Hepatic stellate cell (primary cell): ENCODE results near the gene MYH10.

Experiments used
- DNase-seq: peaks from one replicate; pipeline ENCODE4 v3.0.0; 2011; ENCODE audit warnings: low spot score

MYH10 gene

DNA sequence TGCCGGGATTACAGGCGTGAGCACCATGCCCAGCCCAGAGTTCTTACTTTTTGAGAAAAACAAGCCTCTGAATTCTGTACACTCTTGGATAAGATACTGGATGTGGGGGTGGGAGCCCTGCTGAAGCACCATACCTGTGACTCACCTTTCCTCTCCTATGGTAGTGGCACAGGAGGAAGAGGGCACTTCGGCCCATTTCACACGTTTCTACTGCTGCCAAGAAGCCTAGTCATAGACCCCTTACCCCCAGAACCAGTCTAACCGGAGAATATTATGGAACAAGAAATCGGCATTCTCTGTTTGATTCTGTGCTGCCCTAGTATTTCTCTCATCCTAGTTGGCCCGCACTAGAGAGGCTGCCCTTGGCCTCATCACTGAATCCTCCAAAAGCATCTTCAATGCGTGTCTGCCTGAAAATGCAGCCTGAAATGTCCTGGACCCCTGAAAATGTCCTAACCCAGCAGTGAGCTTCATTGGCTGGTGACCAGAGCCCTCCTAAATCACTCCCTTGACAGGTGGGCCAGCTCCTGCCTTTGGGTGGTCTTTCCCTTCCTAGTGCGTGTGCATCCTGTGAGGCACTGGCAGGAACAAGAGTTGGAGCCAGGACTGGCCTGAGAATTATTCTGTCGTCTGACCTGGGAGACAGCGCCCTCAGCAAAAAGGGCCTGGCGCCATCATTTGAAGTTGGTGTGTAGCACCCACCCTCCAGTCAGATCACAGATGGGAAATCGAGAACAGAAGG is 156.9 kb downstream of the MYH10 start:
- no peak for DNase-seq

DNA sequence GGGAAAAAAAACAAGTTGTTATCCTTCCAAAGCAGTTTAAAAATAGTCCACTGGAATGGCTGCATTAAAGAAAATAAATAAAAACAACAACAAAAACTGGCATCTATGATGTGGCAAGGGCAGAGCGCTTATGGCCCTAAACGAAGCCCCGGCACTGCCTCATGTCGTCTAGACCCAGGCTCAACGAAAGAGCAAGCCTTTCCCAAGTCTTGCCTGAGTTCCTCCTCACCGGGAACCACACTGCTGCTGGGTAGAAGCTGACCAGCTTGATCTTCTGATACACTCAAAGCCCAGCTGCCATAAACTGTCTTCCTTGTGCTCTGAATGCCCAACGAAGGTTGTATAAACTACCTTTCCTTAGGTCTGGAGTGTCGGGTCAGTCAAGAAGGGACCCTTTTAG is 157.9 kb downstream of the MYH10 start:
- DNase-seq, result no peak

- no peak for DNase-seq
Measured at GRCh38 chr17:8470447-8471047, 160.0 kb downstream of the MYH10 start.

DNA sequence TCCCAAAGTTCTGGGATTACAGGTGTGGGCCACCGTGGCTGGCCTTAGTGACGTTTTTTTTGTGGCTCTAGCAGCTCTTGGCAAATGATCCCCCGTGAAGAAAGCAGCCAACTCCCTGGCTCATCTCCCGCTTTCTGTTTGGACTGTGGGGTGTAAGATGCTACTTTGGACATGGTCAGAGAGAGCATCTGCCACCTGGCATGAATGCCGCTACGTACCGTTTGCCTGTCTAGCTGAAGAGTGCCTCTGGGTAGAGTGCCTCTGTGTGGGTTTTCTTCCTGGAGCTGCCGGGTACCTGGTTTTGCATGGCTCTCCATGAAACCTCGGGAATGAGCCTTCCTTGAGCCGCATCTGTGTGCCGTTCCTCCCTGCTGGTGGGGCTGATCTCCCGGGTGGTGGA is 160.6 kb downstream of the MYH10 start:
- no peak for DNase-seq

DNA sequence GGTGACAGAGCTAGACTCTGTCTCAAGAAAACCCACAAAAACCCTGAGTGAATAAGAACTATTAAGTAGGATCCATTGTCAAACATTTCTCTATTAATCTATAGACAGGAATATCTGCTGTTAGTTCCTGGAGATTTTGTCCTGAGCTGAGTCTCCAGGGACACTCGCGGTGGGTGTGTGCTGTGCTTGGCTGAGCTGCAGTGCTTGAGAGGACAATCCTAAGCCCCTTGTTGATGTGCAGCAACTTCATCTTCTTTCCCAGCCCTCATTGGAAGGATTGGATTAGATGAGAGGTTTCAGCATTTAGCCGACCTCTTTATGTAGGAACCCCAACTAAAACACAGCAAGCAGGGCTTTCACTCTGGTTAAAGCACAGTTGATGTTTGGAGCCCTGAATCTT is 161.5 kb downstream of the MYH10 start:
- DNase-seq, result no peak

- no peak for DNase-seq
Measured at GRCh38 chr17:8468127-8468526, 162.4 kb downstream of the MYH10 start.

DNA sequence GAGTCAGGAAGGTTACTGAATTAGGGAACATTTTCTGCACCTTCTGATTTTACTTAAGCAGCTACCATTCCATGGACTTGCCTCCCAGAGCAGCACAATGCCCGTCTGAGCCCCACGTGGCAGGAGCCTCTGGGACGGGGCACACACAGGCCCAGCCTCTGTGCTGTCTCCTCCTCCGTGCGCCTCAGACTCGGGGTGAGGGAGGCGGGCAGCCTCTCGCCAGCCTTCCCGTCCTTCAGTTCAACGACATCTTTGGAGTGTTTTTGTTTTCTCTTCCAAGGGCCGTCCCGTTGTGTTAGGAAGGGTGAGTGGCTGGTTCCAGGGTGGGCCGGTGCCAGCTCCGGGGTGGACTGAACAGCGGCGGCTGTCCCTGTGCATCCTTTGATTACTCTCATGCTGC is 163.0 kb downstream of the MYH10 start:
- no peak for DNase-seq

GRCh38 chr17:8466873-8467272 is 163.7 kb downstream of the MYH10 start:
- no peak for DNase-seq

DNA sequence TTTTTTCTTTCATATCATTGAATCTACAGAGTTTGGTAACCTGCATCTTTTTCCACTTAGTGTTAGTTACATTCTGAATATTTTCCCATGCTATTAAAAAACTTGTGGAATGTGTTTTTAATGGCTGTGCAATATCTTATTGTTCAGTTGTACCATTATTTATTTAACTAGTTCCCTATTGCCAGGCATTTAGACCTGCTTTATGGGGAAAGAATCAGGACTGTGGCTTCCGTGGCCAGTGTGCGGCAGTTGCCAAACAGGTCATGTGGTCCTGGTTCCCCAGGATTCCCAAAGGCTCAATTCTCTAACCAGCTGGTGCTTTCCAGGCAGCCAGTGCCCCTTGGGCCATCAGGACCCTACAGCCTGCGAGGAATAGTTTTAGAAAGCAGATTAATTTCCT is 164.1 kb downstream of the MYH10 start:
- DNase-seq, result peak; percentile 29

DNA sequence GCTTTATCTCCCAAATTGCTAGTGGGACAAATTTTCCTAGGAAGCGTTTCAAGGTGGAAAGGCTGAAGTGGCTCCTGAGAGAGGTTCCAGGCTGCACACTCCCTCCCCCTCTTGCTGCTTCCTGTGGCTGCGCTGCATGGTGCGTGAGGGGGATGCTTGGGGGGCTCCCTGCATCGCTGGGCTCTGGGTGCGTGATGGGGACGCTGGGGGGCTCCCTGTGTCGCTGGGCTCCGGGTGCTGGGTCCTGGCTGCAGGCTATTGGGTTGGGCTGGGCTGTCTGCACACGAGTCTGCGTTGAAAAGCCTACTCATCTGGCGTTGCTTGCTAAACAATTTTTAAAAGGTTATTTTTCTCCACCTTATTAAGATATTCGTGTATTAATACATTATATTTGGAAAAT is 164.8 kb downstream of the MYH10 start:
- no peak for DNase-seq

DNA sequence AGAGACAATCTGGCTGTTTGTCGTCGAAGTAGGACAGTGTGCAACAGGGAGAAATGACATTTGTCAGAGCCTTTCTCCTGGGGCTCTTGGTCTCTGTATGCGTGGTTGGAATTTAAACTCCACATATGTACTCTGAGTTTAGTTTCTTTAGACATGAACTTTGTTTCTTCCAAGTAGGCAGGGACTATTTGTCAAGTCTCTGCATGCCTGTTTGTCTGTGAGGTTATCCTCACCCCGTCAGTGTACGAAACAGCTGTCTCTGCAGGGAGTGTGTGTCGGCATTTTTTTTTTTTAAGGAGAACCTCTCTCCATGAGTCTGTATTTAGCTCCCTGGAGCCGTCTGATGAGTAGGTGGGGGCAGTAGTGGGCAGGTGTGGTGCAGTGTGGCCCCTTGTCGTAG is 165.2 kb downstream of the MYH10 start:
- DNase-seq, result no peak

DNA sequence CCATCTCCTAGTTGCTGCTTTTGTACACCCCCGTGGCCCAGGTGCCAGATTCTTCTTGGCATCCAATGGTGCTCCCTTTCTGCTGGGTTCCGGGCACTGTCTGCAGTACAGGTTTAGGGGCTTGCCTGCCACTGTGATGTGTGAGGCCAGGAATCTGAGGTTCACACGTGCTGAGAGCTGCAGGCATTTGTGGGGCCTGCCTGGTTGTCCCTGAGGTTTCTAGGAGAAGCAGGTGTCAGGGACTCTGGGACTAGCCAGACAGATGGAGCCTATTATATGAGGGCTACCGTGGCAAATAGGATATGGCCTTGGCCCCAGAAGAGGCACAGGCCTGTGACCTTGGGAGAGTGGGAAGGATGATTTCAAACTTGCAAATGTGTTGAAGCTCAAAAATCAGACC is 165.6 kb downstream of the MYH10 start:
- DNase-seq, result no peak

- DNase-seq, result no peak
Measured at GRCh38 chr17:8463099-8463498, 167.4 kb downstream of the MYH10 start.

DNA sequence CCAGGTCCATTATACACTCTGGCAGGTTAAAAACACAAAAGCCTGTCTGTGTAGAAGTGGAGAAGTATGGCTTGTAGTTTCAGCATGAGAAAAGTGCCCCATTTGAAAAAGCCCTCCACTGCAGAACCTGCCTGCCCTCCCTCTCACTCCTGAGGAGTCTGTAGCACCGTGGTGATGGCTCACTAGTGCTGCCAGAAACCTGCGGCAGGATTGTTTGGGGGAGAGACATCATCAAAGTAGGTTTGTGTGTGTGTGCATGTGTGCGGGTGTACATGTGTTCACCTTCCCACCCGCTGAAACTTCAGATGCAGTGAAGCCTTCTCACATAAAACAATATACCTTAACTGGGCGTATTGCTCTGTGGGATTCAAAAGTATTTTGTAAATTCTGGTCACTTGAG is 168.0 kb downstream of the MYH10 start:
- no peak for DNase-seq

DNA sequence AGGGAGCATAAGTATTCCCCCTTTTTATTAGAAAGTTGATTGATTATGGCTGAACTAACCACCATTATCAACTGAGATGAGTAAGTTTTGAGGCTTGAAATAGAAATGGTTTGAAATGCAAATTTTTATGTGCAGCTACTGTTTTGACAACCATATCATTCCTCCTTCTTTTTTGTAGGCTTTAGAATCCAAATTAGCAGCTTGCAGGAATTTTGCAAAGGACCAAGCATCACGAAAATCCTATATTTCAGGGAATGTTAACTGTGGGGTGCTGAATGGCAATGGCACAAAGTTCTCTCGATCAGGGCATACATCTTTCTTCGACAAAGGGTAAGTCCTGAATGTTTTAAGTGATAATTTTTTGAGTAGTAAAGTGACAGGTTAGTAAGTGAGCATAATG is 170.7 kb downstream of the MYH10 start:
- no peak for DNase-seq

DNA sequence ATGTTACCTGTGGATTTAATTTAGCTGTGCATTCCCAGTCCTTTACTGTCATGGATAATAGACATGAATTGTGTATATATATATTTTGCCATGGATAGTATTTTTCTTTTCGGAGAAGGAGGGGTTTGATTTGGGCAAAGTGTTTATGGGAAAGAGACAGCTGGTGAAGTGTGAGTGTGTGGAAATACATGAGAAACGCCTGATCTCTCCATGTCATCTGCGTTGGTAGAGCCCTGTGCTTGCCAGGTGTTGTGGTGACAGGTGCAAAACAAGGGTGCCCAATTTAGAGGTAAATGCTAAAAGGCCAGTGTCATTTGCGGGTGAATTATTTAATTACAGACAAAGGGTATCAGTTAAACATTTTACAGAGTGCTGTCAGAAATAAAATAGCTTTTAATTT is 171.4 kb downstream of the MYH10 start:
- DNase-seq, result no peak

- no peak for DNase-seq
Measured at GRCh38 chr17:8458128-8458527, 172.4 kb downstream of the MYH10 start.

DNA sequence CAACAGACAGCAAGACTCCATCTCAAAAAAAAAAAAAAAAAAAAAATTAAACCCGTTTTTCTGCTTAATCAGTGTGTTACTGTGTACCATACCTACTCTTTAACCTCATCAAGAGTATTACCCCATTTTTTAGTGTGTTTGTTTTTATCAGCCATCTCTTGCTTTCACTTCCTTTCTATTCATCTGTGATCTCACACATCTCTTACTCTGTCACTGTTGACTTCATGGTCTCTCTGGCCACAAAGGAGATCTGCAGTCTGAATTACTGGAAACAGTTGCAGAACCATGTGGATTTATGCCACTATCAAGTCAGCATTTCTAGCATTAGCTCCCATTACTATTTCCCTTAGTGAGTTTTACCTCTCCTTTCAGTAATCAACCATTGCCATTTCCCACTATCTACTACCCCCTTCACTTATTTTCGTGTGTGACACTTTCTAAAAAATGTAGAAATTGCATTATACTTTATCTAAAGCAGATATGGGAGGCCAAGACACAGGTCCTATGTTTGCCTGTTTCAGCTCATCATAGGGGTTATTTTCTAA is 174.8 kb downstream of the MYH10 start:
- no peak for DNase-seq

GRCh38 chr17:8453326-8453725 is 177.2 kb downstream of the MYH10 start:
- DNase-seq, result no peak

DNA sequence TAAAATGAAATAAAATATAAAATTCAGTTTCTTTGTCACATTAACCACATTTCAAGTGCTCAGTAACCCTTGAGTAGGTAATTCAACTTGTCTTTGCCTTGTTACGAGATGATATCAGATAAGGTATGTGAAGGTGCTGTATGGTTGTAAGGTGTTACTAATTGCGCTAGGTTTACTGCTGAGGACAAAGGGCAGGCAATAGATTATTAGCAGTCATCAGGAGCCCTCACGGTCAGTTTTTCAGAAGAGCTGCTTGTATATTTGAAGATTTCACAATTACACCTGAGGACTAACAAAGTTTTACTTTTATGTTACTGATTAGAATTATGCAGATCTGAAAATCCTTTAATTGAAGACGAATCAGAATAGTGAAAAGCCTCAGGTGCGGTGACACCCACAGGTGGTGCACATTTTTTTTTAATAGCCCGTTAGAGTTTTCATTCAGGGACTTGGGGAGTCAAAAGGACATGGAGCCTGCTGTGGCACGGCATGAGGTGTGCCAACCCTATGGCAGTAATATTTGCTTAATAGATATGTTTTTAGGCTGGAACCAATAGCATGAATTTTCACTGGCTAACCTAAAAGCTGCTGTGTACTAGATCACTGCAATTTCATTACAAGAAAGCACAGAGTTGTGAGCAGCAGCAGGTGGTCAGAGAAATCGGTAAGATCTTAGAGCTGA is 178.5 kb downstream of the MYH10 start:
- no peak for DNase-seq

- no peak for DNase-seq
Measured at GRCh38 chr17:8448310-8448709, 182.2 kb downstream of the MYH10 start.

DNA sequence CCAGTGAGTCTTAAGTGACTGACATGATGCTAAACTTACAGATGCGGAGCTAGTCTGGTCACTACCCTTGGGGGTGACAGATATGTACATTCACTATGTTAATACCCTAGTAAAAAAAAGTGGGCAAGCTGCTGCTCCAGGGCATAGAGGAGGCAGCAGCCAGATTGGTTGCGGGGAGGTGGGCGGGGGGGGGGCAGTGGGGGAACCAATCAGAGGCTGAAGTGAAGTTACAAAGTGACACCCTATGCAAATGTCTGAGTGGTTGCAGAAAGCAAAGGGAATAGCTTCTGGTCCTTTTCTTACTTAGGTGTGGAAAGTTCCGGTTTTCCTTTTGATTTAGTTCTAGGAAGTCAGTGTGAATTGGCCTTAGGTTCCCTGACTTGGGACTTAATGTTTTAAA is 182.7 kb downstream of the MYH10 start:
- no peak for DNase-seq

DNA sequence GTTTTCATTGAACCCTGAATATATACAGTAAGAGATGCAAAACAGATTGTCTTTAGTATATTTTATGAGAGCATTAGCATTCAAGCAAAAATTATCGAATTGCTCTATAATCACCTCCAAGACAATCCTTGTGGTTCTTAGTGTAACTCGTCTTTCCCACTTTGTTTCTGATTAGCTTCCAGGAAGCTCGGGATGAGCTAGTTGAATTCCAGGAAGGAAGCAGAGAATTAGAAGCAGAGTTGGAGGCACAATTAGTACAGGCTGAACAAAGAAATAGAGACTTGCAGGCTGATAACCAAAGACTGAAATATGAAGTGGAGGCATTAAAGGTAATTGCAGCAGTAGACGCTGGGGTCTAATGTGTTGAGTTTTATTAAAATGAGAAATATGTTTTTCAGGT is 185.0 kb downstream of the MYH10 start:
- no peak for DNase-seq
